ENCODE results near the gene CNTNAP2. TPM values are rescaled to one million over a fixed set of nuclear protein-coding genes. Genes with fewer than 3 reads are reported as not detected.

The CNTNAP2 gene
- total RNA-seq, 2 experiments from 2014 or later, result 0.14 TPM; not detected in 1

- no peaks in the 10 kb centered on the region for H3K36me3 Mint-ChIP-seq (ENCODE audit: low read depth)
- intact Hi-C loops (cut with micrococcal nuclease), result no loop called here
- H3K4me3 Mint-ChIP-seq, result no peak overlapping the region
- no peaks in the 10 kb centered on the region for H3K4me1 Mint-ChIP-seq (ENCODE audit: low read depth)
- CTCF ChIA-PET, result no interaction called here
- peaks cover 2% of the 10 kb centered on the region for H3K9me3 Mint-ChIP-seq
- no peaks in the 10 kb centered on the region for H3K27me3 Mint-ChIP-seq (ENCODE audit: low read depth)
- H3K27ac Mint-ChIP-seq, result no peak overlapping the region
- no peak for DNase-seq
Measured at GRCh38 chr7:146652176-146652575, 535.6 kb downstream of the CNTNAP2 start.

- Mint-ChIP-seq H3K27me3 (ENCODE audit: low read depth) (no peaks in the 10 kb centered on the region), H3K4me3 (no peak overlapping the region), H3K36me3 (ENCODE audit: low read depth) (no peaks in the 10 kb centered on the region), H3K4me1 (ENCODE audit: low read depth) (no peaks in the 10 kb centered on the region), H3K27ac (no peak overlapping the region), H3K9me3 (peaks cover 4% of the 10 kb centered on the region)
- intact Hi-C loops (cut with micrococcal nuclease), result no loop called here
- no peak for DNase-seq
- CTCF ChIA-PET, result no interaction called here
Measured at GRCh38 chr7:146654048-146654447, 537.4 kb downstream of the CNTNAP2 start.

GRCh38 chr7:146655928-146656797 lies 539.6 kb downstream of the CNTNAP2 start:
- no peak overlapping the region for H3K4me3 Mint-ChIP-seq
- H3K4me1 Mint-ChIP-seq (ENCODE audit: low read depth), result no peaks in the 10 kb centered on the region
- no peak for DNase-seq
- CTCF ChIA-PET, result no interaction called here
- intact Hi-C loops (cut with micrococcal nuclease), result no loop called here
- peaks cover 4% of the 10 kb centered on the region for H3K9me3 Mint-ChIP-seq
- H3K36me3 Mint-ChIP-seq (ENCODE audit: low read depth), result no peaks in the 10 kb centered on the region
- no peaks in the 10 kb centered on the region for H3K27me3 Mint-ChIP-seq (ENCODE audit: low read depth)
- H3K27ac Mint-ChIP-seq, result no peak overlapping the region

- intact Hi-C loops (cut with micrococcal nuclease), result no loop called here
- CTCF ChIA-PET, result no interaction called here
- Mint-ChIP-seq H3K36me3 (ENCODE audit: low read depth) (no peaks in the 10 kb centered on the region), H3K27me3 (ENCODE audit: low read depth) (no peaks in the 10 kb centered on the region), H3K4me1 (ENCODE audit: low read depth) (no peaks in the 10 kb centered on the region), H3K27ac (no peak overlapping the region), H3K4me3 (no peak overlapping the region), H3K9me3 (peaks cover 4% of the 10 kb centered on the region)
- no peak for DNase-seq
Measured at GRCh38 chr7:146656988-146657387, 540.4 kb downstream of the CNTNAP2 start.

GRCh38 chr7:146658604-146659003 lies 542.0 kb downstream of the CNTNAP2 start:
- H3K4me3 Mint-ChIP-seq, result no peak overlapping the region
- intact Hi-C loops (cut with micrococcal nuclease), result no loop called here

GRCh38 chr7:146659732-146660131 lies 543.1 kb downstream of the CNTNAP2 start:
- H3K27me3 Mint-ChIP-seq (ENCODE audit: low read depth), result no peaks in the 10 kb centered on the region
- H3K27ac Mint-ChIP-seq, result no peak overlapping the region
- no peaks in the 10 kb centered on the region for H3K4me1 Mint-ChIP-seq (ENCODE audit: low read depth)
- intact Hi-C loops (cut with micrococcal nuclease), result no loop called here
- H3K4me3 Mint-ChIP-seq, result no peak overlapping the region
- DNase-seq, result no peak
- no peaks in the 10 kb centered on the region for H3K36me3 Mint-ChIP-seq (ENCODE audit: low read depth)
- CTCF ChIA-PET, result no interaction called here
- H3K9me3 Mint-ChIP-seq, result peaks cover 4% of the 10 kb centered on the region

More at GRCh38 chr7:146658604-146659003, 542.0 kb downstream of the CNTNAP2 start:
- CTCF ChIA-PET, result no interaction called here
- no peaks in the 10 kb centered on the region for H3K4me1 Mint-ChIP-seq (ENCODE audit: low read depth)
- no peaks in the 10 kb centered on the region for H3K36me3 Mint-ChIP-seq (ENCODE audit: low read depth)
- DNase-seq, result no peak
- H3K27me3 Mint-ChIP-seq (ENCODE audit: low read depth), result no peaks in the 10 kb centered on the region
- H3K9me3 Mint-ChIP-seq, result peaks cover 4% of the 10 kb centered on the region
- H3K27ac Mint-ChIP-seq, result no peak overlapping the region

GRCh38 chr7:146660839-146661238 lies 544.2 kb downstream of the CNTNAP2 start:
- CTCF ChIA-PET, result no interaction called here
- Mint-ChIP-seq H3K36me3 (ENCODE audit: low read depth) (no peaks in the 10 kb centered on the region), H3K27me3 (ENCODE audit: low read depth) (no peaks in the 10 kb centered on the region), H3K9me3 (peaks cover 5% of the 10 kb centered on the region), H3K4me1 (ENCODE audit: low read depth) (no peaks in the 10 kb centered on the region), H3K27ac (no peak overlapping the region), H3K4me3 (no peak overlapping the region)
- no peak for DNase-seq
- intact Hi-C loops (cut with micrococcal nuclease), result no loop called here

- DNase-seq, result no peak
- Mint-ChIP-seq H3K36me3 (ENCODE audit: low read depth) (no peaks in the 10 kb centered on the region), H3K9me3 (peaks cover 3% of the 10 kb centered on the region), H3K4me3 (no peak overlapping the region), H3K27me3 (ENCODE audit: low read depth) (no peaks in the 10 kb centered on the region), H3K4me1 (ENCODE audit: low read depth) (no peaks in the 10 kb centered on the region), H3K27ac (no peak overlapping the region)
- intact Hi-C loops (cut with micrococcal nuclease), result no loop called here
- CTCF ChIA-PET, result no interaction called here
Measured at GRCh38 chr7:146661435-146661834, 544.8 kb downstream of the CNTNAP2 start.

GRCh38 chr7:146661929-146662328 lies 545.3 kb downstream of the CNTNAP2 start:
- Mint-ChIP-seq H3K4me3 (no peak overlapping the region), H3K27me3 (ENCODE audit: low read depth) (no peaks in the 10 kb centered on the region), H3K36me3 (ENCODE audit: low read depth) (no peaks in the 10 kb centered on the region), H3K4me1 (ENCODE audit: low read depth) (no peaks in the 10 kb centered on the region), H3K27ac (no peak overlapping the region), H3K9me3 (peaks cover 4% of the 10 kb centered on the region)
- DNase-seq, result no peak
- intact Hi-C loops (cut with micrococcal nuclease), result no loop called here
- CTCF ChIA-PET, result no interaction called here

GRCh38 chr7:146665023-146665422 lies 548.4 kb downstream of the CNTNAP2 start:
- Mint-ChIP-seq H3K36me3 (ENCODE audit: low read depth) (no peaks in the 10 kb centered on the region), H3K9me3 (peaks cover 6% of the 10 kb centered on the region), H3K27ac (no peak overlapping the region), H3K27me3 (ENCODE audit: low read depth) (no peaks in the 10 kb centered on the region), H3K4me1 (ENCODE audit: low read depth) (no peaks in the 10 kb centered on the region), H3K4me3 (no peak overlapping the region)
- no peak for DNase-seq
- CTCF ChIA-PET, result no interaction called here
- intact Hi-C loops (cut with micrococcal nuclease), result no loop called here

GRCh38 chr7:146670532-146670931 lies 553.9 kb downstream of the CNTNAP2 start:
- H3K27me3 Mint-ChIP-seq (ENCODE audit: low read depth), result no peaks in the 10 kb centered on the region
- CTCF ChIA-PET, result no interaction called here
- no peaks in the 10 kb centered on the region for H3K36me3 Mint-ChIP-seq (ENCODE audit: low read depth)
- no peak overlapping the region for H3K4me3 Mint-ChIP-seq
- H3K9me3 Mint-ChIP-seq, result peaks cover 12% of the 10 kb centered on the region
- H3K27ac Mint-ChIP-seq, result no peak overlapping the region
- H3K4me1 Mint-ChIP-seq (ENCODE audit: low read depth), result no peaks in the 10 kb centered on the region
- intact Hi-C loops (cut with micrococcal nuclease), result no loop called here
- no peak for DNase-seq

- H3K27ac Mint-ChIP-seq, result no peak overlapping the region
Measured at GRCh38 chr7:146681487-146681886, 564.9 kb downstream of the CNTNAP2 start.

GRCh38 chr7:146683439-146683838 lies 566.8 kb downstream of the CNTNAP2 start:
- CTCF ChIA-PET, result no interaction called here
- Mint-ChIP-seq H3K9me3 (no peaks in the 10 kb centered on the region), H3K27ac (no peak overlapping the region), H3K4me3 (no peak overlapping the region), H3K36me3 (ENCODE audit: low read depth) (no peaks in the 10 kb centered on the region), H3K27me3 (ENCODE audit: low read depth) (no peaks in the 10 kb centered on the region), H3K4me1 (ENCODE audit: low read depth) (no peaks in the 10 kb centered on the region)
- no peak for DNase-seq
- intact Hi-C loops (cut with micrococcal nuclease), result no loop called here

More at GRCh38 chr7:146681487-146681886, 564.9 kb downstream of the CNTNAP2 start:
- Mint-ChIP-seq H3K4me3 (no peak overlapping the region), H3K27me3 (ENCODE audit: low read depth) (no peaks in the 10 kb centered on the region), H3K9me3 (no peaks in the 10 kb centered on the region), H3K36me3 (ENCODE audit: low read depth) (no peaks in the 10 kb centered on the region), H3K4me1 (ENCODE audit: low read depth) (no peaks in the 10 kb centered on the region)
- CTCF ChIA-PET, result no interaction called here
- intact Hi-C loops (cut with micrococcal nuclease), result no loop called here
- no peak for DNase-seq
